Neuronal stem cell (in vitro differentiated cells): ENCODE results near the gene KCNQ1.

Source experiments
- DNase-seq: peaks from one replicate; pipeline ENCODE4 v3.0.0-alpha.2; 2013; ENCODE audit warnings: low spot score
- H2AFZ ChIP-seq: one replicate; pipeline ENCODE4 v1.6.1; 2013; ENCODE audit warnings: mild to moderate bottlenecking, low read length, inconsistent platforms
- H2AK5ac ChIP-seq: 2 replicates; pipeline ENCODE4 v1.6.1; 2013; ENCODE audit warnings: low read depth, mild to moderate bottlenecking, inconsistent platforms, low read length, moderate library complexity, mixed read lengths
- H2BK120ac ChIP-seq: 2 replicates; pipeline ENCODE4 v1.6.1; 2013; ENCODE audit warnings: low read depth, mild to moderate bottlenecking, inconsistent platforms, low read length, moderate library complexity, mixed read lengths
- H2BK12ac ChIP-seq: one replicate; pipeline ENCODE4 v1.6.1; 2013; ENCODE audit warnings: low read length, inconsistent platforms
- H2BK15ac ChIP-seq: 2 replicates; pipeline ENCODE4 v1.6.1; 2013; ENCODE audit warnings: mild to moderate bottlenecking, low read length, inconsistent platforms, mixed read lengths
- H2BK5ac ChIP-seq: one replicate; pipeline ENCODE4 v1.6.1; 2013; ENCODE audit warnings: inconsistent platforms, mild to moderate bottlenecking, low read length, moderate library complexity
- H3K14ac ChIP-seq: one replicate; pipeline ENCODE4 v1.6.1; 2013; ENCODE audit warnings: low read length, inconsistent platforms
- H3K18ac ChIP-seq: 2 replicates; pipeline ENCODE4 v1.6.1; 2013; ENCODE audit warnings: low read length, inconsistent platforms
- H3K23ac ChIP-seq: 2 replicates; pipeline ENCODE4 v1.6.1; 2013; ENCODE audit warnings: low read depth, mild to moderate bottlenecking, mixed read lengths, low read length, inconsistent platforms; ENCODE audit not compliant: poor library complexity
- H3K27ac ChIP-seq: replicated peaks from 3 replicates; pipeline ENCODE4 v1.5.1; 2013; ENCODE audit warnings: low read length, inconsistent platforms
- H3K27me3 ChIP-seq, 3 experiments: 2 replicates each; pipeline ENCODE4 v1.6.1; 2013; ENCODE audit warnings: low read length in 3 of 3, mild to moderate bottlenecking in 2 of 3, inconsistent platforms in 1 of 3, low read depth in 1 of 3, mixed read lengths in 1 of 3, moderate library complexity in 1 of 3; ENCODE audit not compliant: control insufficient read depth in 3 of 3, insufficient read depth in 3 of 3
- H3K36me3 ChIP-seq, 2 donors: replicated peaks in 1 of 2; 2 replicates each; pipeline ENCODE4 v1.6.1; 2013; ENCODE audit warnings: low read length in 2 of 2; ENCODE audit not compliant: control insufficient read depth in 2 of 2, insufficient read depth in 2 of 2
- H3K4ac ChIP-seq: 2 replicates; pipeline ENCODE4 v1.6.1; 2013; ENCODE audit warnings: inconsistent platforms, mild to moderate bottlenecking, low read length, moderate library complexity
- H3K4me1 ChIP-seq, 2 donors: 1 replicate in 1 of 2; 2 replicates in 1 of 2; pipeline ENCODE4 v1.6.1; 2013; ENCODE audit warnings: low read length in 2 of 2, low read depth in 1 of 2; ENCODE audit not compliant: control insufficient read depth in 2 of 2, insufficient read depth in 1 of 2
- H3K4me2 ChIP-seq: one replicate; pipeline ENCODE4 v1.6.1; 2013; ENCODE audit warnings: mild to moderate bottlenecking, low read length, inconsistent platforms; ENCODE audit not compliant: insufficient read depth, poor library complexity, severe bottlenecking
- H3K4me3 ChIP-seq, 2 donors: 2 replicates each; pipeline ENCODE4 v1.5.1; 2013; ENCODE audit warnings: low read length in 2 of 2, mild to moderate bottlenecking in 2 of 2, inconsistent platforms in 1 of 2, moderate library complexity in 1 of 2
- H3K79me1 ChIP-seq: one replicate; pipeline ENCODE4 v1.6.1; 2013; ENCODE audit warnings: low read depth, mild to moderate bottlenecking, inconsistent platforms, low read length, moderate library complexity
- H3K9ac ChIP-seq: one replicate; pipeline ENCODE4 v1.6.1; 2013; ENCODE audit warnings: mild to moderate bottlenecking, low read depth, low read length, inconsistent platforms; ENCODE audit not compliant: poor library complexity
- H3K9me3 ChIP-seq, 2 donors: replicated peaks in 1 of 2; 2 replicates each; pipeline versions ENCODE3 to v1.6.1; 2013; ENCODE audit warnings: low read length in 2 of 2, mild to moderate bottlenecking in 2 of 2, inconsistent platforms in 1 of 2, low read depth in 1 of 2, mixed read lengths in 1 of 2, moderate library complexity in 1 of 2; ENCODE audit not compliant: control insufficient read depth in 2 of 2, insufficient read depth in 1 of 2
- H4K8ac ChIP-seq: one replicate; pipeline ENCODE4 v1.6.1; 2013; ENCODE audit warnings: low read depth, mild to moderate bottlenecking, inconsistent platforms, low read length, moderate library complexity
- H4K91ac ChIP-seq: one replicate; pipeline ENCODE4 v1.6.1; 2013; ENCODE audit warnings: low read length, low read depth, mild to moderate bottlenecking, inconsistent platforms; ENCODE audit not compliant: poor library complexity
- WGBS, 2 donors: extraction: QIAGEN DNeasy Blood & Tissue Kit; methylation state at CpG; one replicate each; pipeline ENCODE4 v1.1.7; 2013; ENCODE audit warnings: missing lambda C conversion rate in 2 of 2, mixed read lengths in 1 of 2; ENCODE audit not compliant: insufficient read length in 2 of 2, insufficient replicate concordance in 1 of 2; ENCODE audit errors: extremely low coverage in 2 of 2; 5-methylcytosine and 5-hydroxymethylcytosine counted together

KCNQ1 gene

GRCh38 chr11:2830886-2831285, 386.1 kb downstream of the KCNQ1 start:
- H3K14ac ChIP-seq = peak overlapping the region; percentile 28
- peaks cover 1% of the 10 kb centered on the region for H3K79me1 ChIP-seq
- H3K27ac ChIP-seq = no peak overlapping the region
- H2BK15ac ChIP-seq = peak overlapping the region; percentile 22
- no peak overlapping the region for H2BK120ac ChIP-seq
- H3K4me1 ChIP-seq = peaks cover 9 to 17% of the 10 kb centered on the region in 2 donors
- no peak overlapping the region for H3K9ac ChIP-seq
- peaks cover 0 to 9% (median 0%) of the 10 kb centered on the region in 3 experiments for H3K27me3 ChIP-seq
- DNase-seq = no peak
- H3K36me3 ChIP-seq = no peaks in the 10 kb centered on the region
- peaks cover 9% of the 10 kb centered on the region in 2 donors for H3K9me3 ChIP-seq
- peak overlapping the region; percentile 92 for H2AK5ac ChIP-seq
- peak overlapping the region; percentile 5 for H2BK5ac ChIP-seq
- peak overlapping the region; percentile 32 for H3K18ac ChIP-seq
- H2AFZ ChIP-seq = no peak overlapping the region
- no peak overlapping the region for H4K91ac ChIP-seq
- H3K4me2 ChIP-seq = no peak overlapping the region
- no CpG with 5 or more reads among the region's 8 CpGs for WGBS, 2 donors
- no peak overlapping the region for H4K8ac ChIP-seq
- no peak overlapping the region for H3K23ac ChIP-seq
- H3K4me3 ChIP-seq = no peak overlapping the region
- peak overlapping the region; percentile 79 for H3K4ac ChIP-seq
- no peak overlapping the region for H2BK12ac ChIP-seq

- H2BK120ac ChIP-seq = peak overlapping the region; percentile 83
- DNase-seq = no peak
- H4K91ac ChIP-seq = peak overlapping the region; percentile 8
- H3K27ac ChIP-seq = no peak overlapping the region
- H2BK15ac ChIP-seq = peak overlapping the region; percentile 40
- no peak overlapping the region for H3K9ac ChIP-seq
- H3K27me3 ChIP-seq = peaks cover 0 to 16% (median 0%) of the 10 kb centered on the region in 3 experiments
- H2AFZ ChIP-seq = no peak overlapping the region
- no peak overlapping the region for H4K8ac ChIP-seq
- peaks cover 1% of the 10 kb centered on the region for H3K79me1 ChIP-seq
- H3K4me1 ChIP-seq = peaks cover 9 to 12% of the 10 kb centered on the region in 2 donors
- peak overlapping the region; percentile 65 for H3K14ac ChIP-seq
- no peak overlapping the region for H3K4me3 ChIP-seq
- H3K9me3 ChIP-seq = peaks cover 9% of the 10 kb centered on the region in 2 donors
- H3K18ac ChIP-seq = peak overlapping the region; percentile 80
- H2AK5ac ChIP-seq = peak overlapping the region; percentile 68
- no peaks in the 10 kb centered on the region for H3K36me3 ChIP-seq
- H2BK5ac ChIP-seq = no peak overlapping the region
- H3K4me2 ChIP-seq = no peak overlapping the region
- peak overlapping the region; percentile 50 for H2BK12ac ChIP-seq
- WGBS, 2 donors = no CpG with 5 or more reads among the region's 14 CpGs
- H3K23ac ChIP-seq = peak overlapping the region; percentile 5
- peak overlapping the region; percentile 42 for H3K4ac ChIP-seq
These were observed 387.1 kb downstream of the KCNQ1 start for GRCh38 chr11:2831781-2832532.

- no peaks in the 10 kb centered on the region for H3K36me3 ChIP-seq
- WGBS, 2 donors = no CpG with 5 or more reads among the region's 8 CpGs
- no peak overlapping the region for H3K27ac ChIP-seq
- no peak overlapping the region for H3K4me2 ChIP-seq
- DNase-seq = no peak
- H3K9ac ChIP-seq = no peak overlapping the region
- no peak overlapping the region for H4K8ac ChIP-seq
- peaks cover 0 to 16% (median 0%) of the 10 kb centered on the region in 3 experiments for H3K27me3 ChIP-seq
- peak overlapping the region; percentile 22 for H3K14ac ChIP-seq
- peak overlapping the region; percentile 5 for H3K23ac ChIP-seq
- H3K9me3 ChIP-seq = peaks cover 9% of the 10 kb centered on the region in 2 donors
- H3K4me1 ChIP-seq = peaks cover 15 to 19% of the 10 kb centered on the region in 2 donors
- peaks cover 1% of the 10 kb centered on the region for H3K79me1 ChIP-seq
- no peak overlapping the region for H2BK5ac ChIP-seq
- H4K91ac ChIP-seq = no peak overlapping the region
- H3K4ac ChIP-seq = no peak overlapping the region
- peak overlapping the region; percentile 100 for H2AK5ac ChIP-seq
- H3K4me3 ChIP-seq = no peak overlapping the region
- peak overlapping the region; percentile 85 for H3K18ac ChIP-seq
- H2BK12ac ChIP-seq = peak overlapping the region; percentile 99
- H2BK15ac ChIP-seq = peak overlapping the region; percentile 40
- H2AFZ ChIP-seq = no peak overlapping the region
- H2BK120ac ChIP-seq = peak overlapping the region; percentile 83
These were observed 387.8 kb downstream of the KCNQ1 start for GRCh38 chr11:2832533-2833020.

- Histone ChIP-seq H2AFZ (no peak overlapping the region), H3K4me3 (no peak overlapping the region), H2AK5ac (peak overlapping the region; percentile 100), H2BK15ac (peak overlapping the region; percentile 89), H3K18ac (peak overlapping the region; percentile 85), H3K79me1 (peaks cover 1% of the 10 kb centered on the region), H3K27me3 (peaks cover 0 to 16% (median 0%) of the 10 kb centered on the region in 3 experiments), H3K9me3 (peaks cover 8 to 9% of the 10 kb centered on the region in 2 donors), H3K23ac (no peak overlapping the region), H3K4me1 (peaks cover 21 to 25% of the 10 kb centered on the region in 2 donors), H3K14ac (peak overlapping the region; percentile 17), H2BK12ac (peak overlapping the region; percentile 99), H4K91ac (peak overlapping the region; percentile 89), H3K27ac (no peak overlapping the region), H2BK5ac (no peak overlapping the region), H3K36me3 (no peaks in the 10 kb centered on the region), H3K4ac (no peak overlapping the region), H4K8ac (no peak overlapping the region), H3K4me2 (no peak overlapping the region), H3K9ac (no peak overlapping the region), H2BK120ac (peak overlapping the region; percentile 18)
- no CpG with 5 or more reads among the region's 14 CpGs for WGBS, 2 donors
- DNase-seq = no peak
These were observed 388.4 kb downstream of the KCNQ1 start for GRCh38 chr11:2833051-2833715.
